ENCODE data around the gene ARHGAP44.

The ARHGAP44 gene

DNA sequence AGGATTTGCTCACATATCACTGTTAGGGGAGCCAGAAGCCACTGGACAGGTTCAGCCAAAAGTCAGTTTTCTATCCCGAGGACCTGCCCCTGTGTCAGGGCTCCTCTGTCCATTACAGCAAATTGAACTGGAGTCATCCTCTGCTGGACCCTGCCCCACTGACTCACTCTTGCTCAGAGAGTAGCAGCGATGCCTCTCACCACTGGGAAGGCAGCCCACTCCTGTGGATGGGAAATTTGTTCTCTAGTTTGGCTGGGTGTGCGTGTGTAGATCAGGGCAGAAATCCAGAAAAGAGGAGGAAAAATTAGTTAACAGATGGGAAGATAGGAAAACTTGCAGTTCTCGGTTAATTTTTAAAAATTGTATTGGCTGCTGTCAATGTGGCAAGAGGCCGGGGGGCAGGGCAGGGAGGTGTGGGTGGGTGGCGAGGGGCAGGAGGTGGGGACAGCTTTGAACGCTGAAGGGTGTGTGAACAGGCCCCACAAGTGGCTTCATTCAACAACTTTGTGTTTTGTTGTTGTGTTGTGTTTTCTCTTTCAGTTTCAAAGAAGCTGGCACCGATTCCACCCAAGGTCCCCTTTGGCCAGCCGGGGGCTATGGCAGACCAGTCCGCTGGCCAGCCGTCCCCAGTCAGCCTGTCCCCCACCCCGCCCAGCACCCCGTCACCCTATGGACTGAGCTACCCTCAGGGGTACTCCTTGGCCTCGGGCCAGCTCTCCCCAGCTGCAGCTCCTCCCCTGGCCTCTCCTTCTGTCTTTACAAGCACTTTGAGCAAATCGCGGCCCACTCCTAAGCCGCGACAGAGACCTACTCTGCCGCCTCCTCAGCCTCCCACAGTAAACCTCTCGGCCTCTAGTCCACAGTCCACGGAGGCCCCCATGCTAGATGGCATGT is 194.9 kb downstream of the ARHGAP44 start:
- TF ChIP-seq Cebpa-rat (IDR thresholded peaks at IDR 0.05), result no peak
- H3K4me2 ChIP-seq, result peak overlapping the region; percentile 97
- no peaks in the 10 kb centered on the region; the same call in 1 of the 2 replicates for H3K36me3 ChIP-seq
- peak overlapping the region; percentile 59 for H3K9ac ChIP-seq
- H3K4me3 ChIP-seq, result peak overlapping the region; percentile 38
- H3K4me1 ChIP-seq, result peaks cover 73% of the 10 kb centered on the region
- H4K20me1 ChIP-seq, result no peaks in the 10 kb centered on the region
- H3K9me3 ChIP-seq, result no peaks in the 10 kb centered on the region
- H3K27ac ChIP-seq, result peak overlapping the region; percentile 72
- H3K27me3 ChIP-seq, result no peaks in the 10 kb centered on the region

DNA sequence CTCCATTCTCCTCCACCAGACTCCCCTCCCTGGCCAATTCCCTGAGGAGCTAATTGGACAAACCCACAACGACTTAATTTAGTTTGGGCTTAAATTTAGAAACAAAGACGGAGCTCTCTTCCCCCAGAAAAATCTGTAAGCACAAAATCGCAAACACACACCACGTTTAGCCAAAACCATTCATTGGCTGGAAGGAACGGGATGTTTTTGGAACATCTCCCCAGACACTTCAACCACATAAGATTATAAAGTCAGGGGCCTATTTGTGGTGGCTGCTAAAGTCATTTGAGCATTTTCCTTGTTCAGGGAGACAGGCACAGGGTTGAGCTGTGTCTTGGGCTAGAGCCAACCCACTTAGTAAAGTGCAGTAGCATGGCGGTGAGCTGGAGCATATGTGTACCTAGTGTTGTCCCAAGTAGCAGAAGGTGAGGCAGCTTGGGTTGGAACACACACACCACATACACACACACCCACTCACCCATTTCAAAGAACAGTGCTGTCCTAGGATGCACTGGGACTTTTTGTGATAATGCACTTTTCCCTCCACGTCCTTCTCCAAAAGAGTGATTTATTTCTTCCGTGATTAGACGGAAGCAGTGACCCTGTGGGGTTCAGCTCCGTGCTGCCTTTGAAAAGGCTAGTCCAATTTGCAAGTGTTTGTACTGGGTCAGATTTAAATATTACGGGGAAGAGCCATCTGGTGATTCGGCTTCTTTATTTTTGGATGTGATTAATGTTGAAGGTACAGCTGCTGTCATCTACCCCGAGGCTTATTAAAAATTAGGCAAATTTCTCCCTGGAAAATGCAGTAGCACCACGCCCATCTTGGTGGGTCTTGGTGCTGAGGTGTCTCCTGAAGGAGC is 196.4 kb downstream of the ARHGAP44 start:
- no peaks in the 10 kb centered on the region for H3K9me3 ChIP-seq
- H3K4me1 ChIP-seq, result peaks cover 87% of the 10 kb centered on the region
- H3K27ac ChIP-seq, result peak overlapping the region; percentile 72
- no peak for TF ChIP-seq Cebpa-rat (IDR thresholded peaks at IDR 0.05)
- H3K4me2 ChIP-seq, result peak overlapping the region; percentile 97
- H3K27me3 ChIP-seq, result no peaks in the 10 kb centered on the region
- peaks cover 8% of the 10 kb centered on the region for H3K36me3 ChIP-seq
- peak overlapping the region; percentile 38 for H3K4me3 ChIP-seq
- peak overlapping the region; percentile 59; the same call in 1 of the 2 replicates for H3K9ac ChIP-seq
- no peaks in the 10 kb centered on the region for H4K20me1 ChIP-seq

DNA sequence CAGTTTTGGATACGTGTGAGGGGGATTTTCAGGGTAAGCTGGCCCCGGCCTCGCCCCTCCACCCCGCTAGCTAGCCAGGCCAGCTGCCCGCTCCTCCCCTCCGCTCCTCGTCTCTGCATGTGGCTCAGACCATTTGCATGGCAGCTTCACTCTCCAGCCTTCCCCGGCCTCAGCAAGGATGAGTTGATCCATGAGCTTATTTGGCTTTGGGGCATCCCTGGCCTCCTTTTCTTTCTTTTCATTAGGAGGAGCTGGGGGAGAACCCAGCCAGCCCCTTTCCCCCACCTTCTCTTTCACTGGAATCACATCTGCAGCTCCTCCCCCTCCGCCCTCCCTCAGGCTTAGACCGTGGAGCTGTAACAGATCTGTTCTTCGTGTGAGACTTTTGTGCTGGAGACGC is 197.8 kb downstream of the ARHGAP44 start:
- Histone ChIP-seq H3K27me3 (no peaks in the 10 kb centered on the region), H3K36me3 (peaks cover 22% of the 10 kb centered on the region), H4K20me1 (no peaks in the 10 kb centered on the region), H3K4me1 (peaks cover 97% of the 10 kb centered on the region), H3K9ac (no peak overlapping the region), H3K4me2 (peak overlapping the region; percentile 97), H3K9me3 (no peaks in the 10 kb centered on the region), H3K27ac (peak overlapping the region; percentile 53), H3K4me3 (no peak overlapping the region)
- TF ChIP-seq Cebpa-rat (IDR thresholded peaks at IDR 0.05), result no peak

GRCh38 chr17:12990041-12990808 is 200.9 kb downstream of the ARHGAP44 start:
- Histone ChIP-seq H3K9ac (peak overlapping the region; percentile 68), H3K4me1 (peaks cover 96% of the 10 kb centered on the region), H4K20me1 (peaks cover 17% of the 10 kb centered on the region; the same call in 1 of the 2 replicates), H3K4me2 (peak overlapping the region; percentile 97), H3K27ac (peak overlapping the region; percentile 81), H3K27me3 (no peaks in the 10 kb centered on the region), H3K9me3 (no peaks in the 10 kb centered on the region), H3K4me3 (peak overlapping the region; percentile 50), H3K36me3 (peaks cover 53% of the 10 kb centered on the region)
- no peak for TF ChIP-seq Cebpa-rat (IDR thresholded peaks at IDR 0.05)

DNA sequence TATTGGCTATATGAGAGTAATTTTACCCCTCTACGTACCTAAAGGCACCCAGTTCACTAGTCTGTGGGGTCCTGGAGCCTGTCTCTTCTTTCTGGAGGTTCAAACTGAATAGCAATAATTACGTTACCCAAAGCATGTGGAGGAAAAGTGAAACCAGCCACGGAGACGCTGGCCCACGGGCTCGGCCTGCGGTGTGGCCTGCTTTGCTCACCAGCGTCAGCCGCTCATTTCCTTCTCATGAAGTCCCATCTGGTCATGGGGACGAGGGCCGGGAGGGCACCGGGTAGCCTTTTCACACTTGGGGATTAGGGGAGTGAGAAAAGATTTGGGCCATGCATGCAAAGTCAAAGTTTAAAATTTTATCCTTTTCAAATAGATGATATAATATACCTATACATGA is 201.6 kb downstream of the ARHGAP44 start:
- TF ChIP-seq Cebpa-rat (IDR thresholded peaks at IDR 0.05), result no peak
- peak overlapping the region; percentile 97 for H3K4me2 ChIP-seq
- H3K4me1 ChIP-seq, result peaks cover 93% of the 10 kb centered on the region
- no peak overlapping the region for H3K4me3 ChIP-seq
- peaks cover 24% of the 10 kb centered on the region for H4K20me1 ChIP-seq
- H3K27ac ChIP-seq, result peak overlapping the region; percentile 81
- no peaks in the 10 kb centered on the region for H3K9me3 ChIP-seq
- no peaks in the 10 kb centered on the region for H3K27me3 ChIP-seq
- H3K36me3 ChIP-seq, result peaks cover 60% of the 10 kb centered on the region
- no peak overlapping the region for H3K9ac ChIP-seq

- Histone ChIP-seq H3K36me3 (peaks cover 78% of the 10 kb centered on the region), H3K4me3 (no peak overlapping the region), H3K4me1 (peaks cover 75% of the 10 kb centered on the region)
These were observed 203.4 kb downstream of the ARHGAP44 start for GRCh38 chr17:12992676-12993075.

GRCh38 chr17:12993631-12994030 is 204.3 kb downstream of the ARHGAP44 start:
- H3K9me3 ChIP-seq, result no peaks in the 10 kb centered on the region
- H3K4me3 ChIP-seq, result no peak overlapping the region
- peaks cover 65% of the 10 kb centered on the region for H3K4me1 ChIP-seq
- H4K20me1 ChIP-seq, result peaks cover 35% of the 10 kb centered on the region
- no peaks in the 10 kb centered on the region; the same call in 1 of the 2 replicates for H3K27me3 ChIP-seq
- no peak for TF ChIP-seq Cebpa-rat (IDR thresholded peaks at IDR 0.05)
- H3K9ac ChIP-seq, result 0 out of 2 replicates have a peak overlapping the region, but pooled peaks have one; percentile 44
- peaks cover 87% of the 10 kb centered on the region for H3K36me3 ChIP-seq
- peak overlapping the region; percentile 59 for H3K4me2 ChIP-seq
- peak overlapping the region; percentile 52 for H3K27ac ChIP-seq

More at GRCh38 chr17:12992676-12993075, 203.4 kb downstream of the ARHGAP44 start:
- peak overlapping the region; percentile 59 for H3K4me2 ChIP-seq
- H4K20me1 ChIP-seq, result peaks cover 31% of the 10 kb centered on the region
- TF ChIP-seq Cebpa-rat (IDR thresholded peaks at IDR 0.05), result no peak
- no peaks in the 10 kb centered on the region for H3K9me3 ChIP-seq
- H3K27ac ChIP-seq, result peak overlapping the region; percentile 52
- no peaks in the 10 kb centered on the region; the same call in 1 of the 2 replicates for H3K27me3 ChIP-seq
- H3K9ac ChIP-seq, result no peak overlapping the region

DNA sequence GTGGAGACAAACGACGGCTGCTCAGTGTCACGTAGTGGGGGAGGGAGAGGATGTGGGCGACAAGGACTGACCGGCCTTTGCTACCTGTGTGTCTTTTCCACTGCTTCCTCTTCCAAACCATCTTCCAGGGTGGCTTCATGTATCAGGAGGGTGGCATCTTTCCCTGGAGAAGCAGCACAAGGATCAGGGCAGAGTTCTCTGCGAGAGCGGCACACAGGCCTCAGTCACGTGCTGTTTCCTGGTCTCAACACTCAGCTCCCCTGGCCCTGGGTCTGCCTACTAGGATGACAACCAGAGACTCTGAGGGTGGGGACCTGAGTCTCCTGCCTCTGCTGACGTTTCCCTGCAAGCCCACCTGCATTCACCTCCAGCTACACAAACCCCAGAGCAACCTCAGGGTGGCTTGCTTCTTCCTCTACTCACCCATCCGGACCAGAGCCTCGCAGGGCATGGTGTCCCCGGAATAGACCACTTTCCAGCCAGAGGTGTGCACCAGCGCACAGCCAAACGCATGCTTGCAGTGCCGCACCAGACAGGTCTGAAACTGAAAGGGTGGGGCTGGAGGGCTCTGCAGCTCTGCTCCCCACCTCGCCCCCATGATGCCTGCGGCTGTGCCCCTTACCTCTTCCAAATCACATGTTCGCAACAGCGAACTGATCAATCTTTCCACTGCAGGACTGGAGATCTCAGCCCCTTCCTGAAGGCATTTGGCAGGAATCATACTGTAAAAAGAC is 205.2 kb downstream of the ARHGAP44 start:
- H3K4me1 ChIP-seq, result peaks cover 59% of the 10 kb centered on the region
- peak overlapping the region; percentile 52 for H3K27ac ChIP-seq
- H3K9ac ChIP-seq, result peak overlapping the region; percentile 44; the same call in 1 of the 2 replicates
- no peaks in the 10 kb centered on the region; the same call in 1 of the 2 replicates for H3K27me3 ChIP-seq
- TF ChIP-seq Cebpa-rat (IDR thresholded peaks at IDR 0.05), result no peak
- H3K36me3 ChIP-seq, result peaks cover 96% of the 10 kb centered on the region
- no peaks in the 10 kb centered on the region for H3K9me3 ChIP-seq
- H3K4me3 ChIP-seq, result no peak overlapping the region
- peaks cover 42% of the 10 kb centered on the region for H4K20me1 ChIP-seq
- H3K4me2 ChIP-seq, result peak overlapping the region; percentile 59
